Right lobe of liver (tissue), 6 donors: ENCODE measurements around the gene CABP4. TPM values are rescaled to one million over a fixed set of nuclear protein-coding genes. Genes with fewer than 3 reads are reported as not detected.

ENCODE experiments used
- ATAC-seq, 4 donors: fragments of 200-7000 bp; cut with Tn5 transposase; one replicate each; pipeline ENCODE4 v1.9.1; 2020; ENCODE audit warnings: mild to moderate bottlenecking in 4 of 4, moderate library complexity in 4 of 4
- DNase-seq, 3 donors: peaks; one replicate each; pipeline ENCODE4 v3.0.0-alpha.2; 2020
- H3K27ac ChIP-seq, 3 donors: fragments of 200-600 bp; one replicate each; pipeline ENCODE4 v1.8.0; 2022
- H3K27me3 ChIP-seq, 2 donors: fragments of 200-600 bp; one replicate each; pipeline ENCODE4 v1.8.0; 2022
- H3K36me3 ChIP-seq, 4 donors: fragments of 200-600 bp; sonication (generic) in 1 of 4; one replicate each; pipeline versions ENCODE4 v1.5.1 to v1.8.0; 2017 to 2022; ENCODE audit warnings: control low read depth in 1 of 4
- H3K4me1 ChIP-seq, 4 donors: fragments of 200-600 bp; sonication (generic) in 1 of 4; one replicate each; pipeline versions ENCODE4 v1.5.1 to v1.8.0; 2017 to 2022; ENCODE audit warnings: control low read depth in 1 of 4
- H3K4me3 ChIP-seq, 3 donors: fragments of 200-600 bp; one replicate each; pipeline ENCODE4 v1.8.0; 2022
- H3K9me3 ChIP-seq, 4 donors: fragments of 200-600 bp; sonication (generic) in 1 of 4; one replicate each; pipeline versions ENCODE4 v1.5.1 to v1.8.0; 2017 to 2022; ENCODE audit warnings: control low read depth in 1 of 4
- CTCF ChIP-seq, 4 donors: fragments of 200-600 bp in 3 of 4; fragments of 450-650 bp in 1 of 4; IDR thresholded peaks; one replicate each; pipeline versions ENCODE4 v1.5.1 to v1.8.0; 2016 to 2022; ENCODE audit warnings: antibody characterized with exemption in 4 of 4, mild to moderate bottlenecking in 2 of 4
- POLR2A ChIP-seq: fragments of 450-650 bp; IDR thresholded peaks from one replicate; pipeline ENCODE4 v1.6.1; 2017; ENCODE audit warnings: antibody characterized with exemption, mild to moderate bottlenecking
- WGBS: methylation state at CpG from one replicate; pipeline ENCODE4 v1.1.6; 2018; ENCODE audit warnings: low coverage, low lambda C conversion rate; ENCODE audit not compliant: insufficient coverage; ENCODE audit errors: missing lambda C conversion rate; 5-methylcytosine and 5-hydroxymethylcytosine counted together
- intact Hi-C, 2 donors: fragments of 100-400 bp; cut with DNase I; formaldehyde crosslinking; loops; one replicate each; pipeline versions ENCODE4 v1.11.2 to v1.14.1; 2022
- microRNA-seq, 2 donors: library from miRNA; unstranded; fragments of <30 nt; microRNA quantifications; one replicate each; pipeline ENCODE4, GENCODE V29; 2019 to 2020
- small RNA-seq, 2 experiments: library from RNA; depleted of rRNA; stranded (forward); fragments of <200 nt; gene quantifications; one replicate each; pipeline ENCODE3, GENCODE V24; 2016
- total RNA-seq, 6 experiments: library from RNA; depleted of rRNA in 2 of 6; stranded (reverse); fragments of >200 nt in 2 of 6; fragmentation: NEBNext Ultra II Directional in 3 of 6; extraction: Animal tissue kit (Norgen Biotek cat#: 25700) in 3 of 6; gene quantifications; one replicate each; pipeline versions ENCODE4 v1.1.0 to v1.2.4, GENCODE V29; 2016 to 2023
- donor health status: DM: no; HTN: yes; CAD: no.
- donor health status: DM: no; HTN: no; CAD: no.
- donor health status: DM: no; HTN: no; CAD: no.
- donor health status: DM: no; HTN: yes; CAD: no.
- donor health status: DM: no; HTN: yes; CAD: no.

The CABP4 gene
- total RNA-seq, 6 experiments from 2014 or later = 0.55 to 1.7 (median 1.2) TPM

GRCh38 chr11:67507242-67507863 lies 52.2 kb downstream of the CABP4 start:
- H3K36me3 ChIP-seq = no peaks in the 10 kb centered on the region
- TF ChIP-seq CTCF (IDR thresholded peaks at IDR 0.05) (no peak), POLR2A (no peak)
- H3K9me3 ChIP-seq = no peaks in the 10 kb centered on the region
- no peak for DNase-seq
- H3K27me3 ChIP-seq = no peaks in the 10 kb centered on the region
- intact Hi-C loops = loop anchor here (5.0 to 10.0 kb wide), 3 partner anchors 40 to 115 kb away; partner anchors contain the start of genes RAD9A (in 2 of the 2) and TMEM134 (in 1 of the 2)
- H3K4me3 ChIP-seq = peak overlapping the region; percentile 58 to 87 (median 78)
- H3K4me1 ChIP-seq = peaks cover 0 to 34% (median 8%) of the 10 kb centered on the region in 4 donors
- peak overlapping the region; percentile 78 to 98 (median 87) for H3K27ac ChIP-seq
- peak in 1 of 4 donors; percentile 31 for ATAC-seq
- WGBS = 5% methylated on average over 8 of the region's 33 CpGs

- Histone ChIP-seq H3K4me3 (peak within 1 kb of the TSS; percentile 58 to 87 (median 78)), H3K36me3 (no peaks in the 10 kb centered on the region), H3K9me3 (no peaks in the 10 kb centered on the region), H3K27me3 (no peaks in the 10 kb centered on the region), H3K4me1 (peaks cover 0 to 34% (median 8%) of the 10 kb centered on the region in 4 donors), H3K27ac (peak within 1 kb of the TSS; percentile 87 to 98 (median 98))
- ATAC-seq = peak; percentile 64 to 86 (median 79)
- 0% methylated on average over 9 of the region's 57 CpGs for WGBS
- TF ChIP-seq POLR2A = peak; percentile 95
- TF ChIP-seq CTCF (IDR thresholded peaks at IDR 0.05) = no peak
- intact Hi-C loops = loop anchor here (5.0 to 10.0 kb wide), 3 partner anchors 41 to 116 kb away; partner anchors contain the start of genes RAD9A (in 2 of the 2) and TMEM134 (in 1 of the 2)
- DNase-seq = peak; percentile 100
These were observed 52.8 kb downstream of the CABP4 start, which contains the start of gene CDK2AP2 for GRCh38 chr11:67507864-67508485. CDK2AP2 (minus strand) TSS chr11:67508162; CDS start chr11:67508082, 80 bp downstream.

DNA sequence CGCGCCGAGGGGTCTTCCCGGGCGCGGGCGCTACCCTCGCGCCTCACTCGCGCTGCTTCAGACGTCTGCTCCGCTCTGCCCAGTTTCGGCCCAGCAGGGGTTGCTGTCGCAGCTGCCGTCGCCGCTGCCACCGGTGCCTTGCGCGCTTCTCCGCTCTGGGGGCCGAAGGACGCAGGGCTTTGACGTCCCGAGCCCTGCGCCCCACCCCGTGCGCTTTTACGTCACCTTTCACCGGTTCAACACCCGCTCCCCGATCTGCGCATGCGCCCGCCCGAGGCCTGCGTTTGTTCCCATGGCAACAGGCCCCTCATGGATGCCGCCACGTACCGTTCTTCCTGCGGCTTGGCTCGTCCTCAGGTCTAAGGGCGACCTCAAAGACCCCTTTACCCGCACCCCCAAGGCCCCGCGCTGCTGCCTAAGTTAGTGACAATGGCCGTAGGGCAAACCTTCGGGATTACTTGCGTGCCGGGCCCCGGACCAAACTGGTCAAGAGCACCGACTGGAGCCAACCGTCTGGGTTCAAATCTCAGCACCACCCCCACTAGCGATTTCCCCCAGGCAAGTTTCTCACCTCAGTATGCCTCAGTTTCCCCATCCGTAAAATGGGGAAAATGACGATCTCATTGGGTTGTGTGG lies 53.5 kb downstream of the CABP4 start:
- intact Hi-C loops = loop anchor here (5.0 to 10.0 kb wide), 3 partner anchors 41 to 116 kb away; partner anchors contain the start of genes RAD9A (in 2 of the 2) and TMEM134 (in 1 of the 2)
- ATAC-seq (peak; percentile 29 to 55 (median 52)), DNase-seq (peak; percentile 98)
- Histone ChIP-seq H3K27ac (peak overlapping the region; percentile 87 to 98 (median 98)), H3K4me1 (peaks cover 0 to 34% (median 8%) of the 10 kb centered on the region in 4 donors), H3K36me3 (no peaks in the 10 kb centered on the region), H3K27me3 (no peaks in the 10 kb centered on the region), H3K9me3 (no peaks in the 10 kb centered on the region), H3K4me3 (peak overlapping the region; percentile 58 to 87 (median 78))
- TF ChIP-seq POLR2A (peak; percentile 20), CTCF (IDR thresholded peaks at IDR 0.05) (no peak)
- 1% methylated on average over 13 of the region's 57 CpGs for WGBS

- TF ChIP-seq CTCF (IDR thresholded peaks at IDR 0.05) (no peak), POLR2A (no peak)
- no peak overlapping the region for H3K27ac ChIP-seq
- intact Hi-C loops = no loop called here
- no peak overlapping the region for H3K4me3 ChIP-seq
- ATAC-seq = no peak
- 55% methylated on average over 3 of the region's 3 CpGs for WGBS
- H3K4me1 ChIP-seq = peaks cover 0 to 25% (median 8%) of the 10 kb centered on the region in 4 donors
- no peaks in the 10 kb centered on the region for H3K9me3 ChIP-seq
- DNase-seq = no peak
- H3K27me3 ChIP-seq = no peaks in the 10 kb centered on the region
- no peaks in the 10 kb centered on the region for H3K36me3 ChIP-seq
These were observed 54.8 kb downstream of the CABP4 start for GRCh38 chr11:67510023-67510345.

Small RNA genes within 50 kb of the gene (microRNA-seq; reads per million reads assigned to microRNA genes)
- gene MIR6752 = 0 to 0.87 reads per million in 2 donors

Small RNA genes within 50 kb of the gene (small RNA-seq; reads per million reads assigned to genes)
- 0 reads per million in 2 experiments for gene MIR6752

Other genes with a start within 250 kb of the CABP4 start
- 10 to 100 TPM; 24.5 to 43.9 (median 28.5) TPM for gene GRK2, start 188.9 kb upstream of the CABP4 start, total RNA-seq
- 10 to 100 TPM in 4 of 6 experiments, 1 to 10 TPM in 2; 7.7 to 14.1 (median 10.4) TPM for gene ANKRD13D, start 166.1 kb upstream of the CABP4 start, total RNA-seq
- 10 to 100 TPM; 10.9 to 17.9 (median 14.5) TPM for gene SSH3, start 151.8 kb upstream of the CABP4 start, total RNA-seq
- gene POLD4, start 101.8 kb upstream of the CABP4 start, total RNA-seq = 100 to 1,000 TPM in 2 of 6 experiments, 10 to 100 TPM in 4; 70.5 to 216 (median 97.9) TPM
- gene CLCF1, start 81.8 kb upstream of the CABP4 start, total RNA-seq = 1 to 10 TPM in 3 of 6 experiments, under 1 TPM in 3; 0.44 to 3.8 (median 1.3) TPM
- 10 to 100 TPM in 2 of 6 experiments, 1 to 10 TPM in 4; 5.3 to 13.2 (median 6.2) TPM for gene RAD9A, start 63.4 kb upstream of the CABP4 start, total RNA-seq
- gene PPP1CA, start 53.5 kb upstream of the CABP4 start, total RNA-seq = 100 to 1,000 TPM in 2 of 6 experiments, 10 to 100 TPM in 4; 64.2 to 102 (median 71.1) TPM
- gene TBC1D10C, start 51.3 kb upstream of the CABP4 start, total RNA-seq = 1 to 10 TPM in 5 of 6 experiments, under 1 TPM in 1; 0.73 to 2.7 (median 1.9) TPM
- under 1 TPM in 5 of 6 experiments, not detected in 1; 0.12 to 0.31 (median 0.22) TPM for gene CARNS1, start 39.7 kb upstream of the CABP4 start, total RNA-seq
- gene RPS6KB2, start 26.9 kb upstream of the CABP4 start, total RNA-seq = 10 to 100 TPM; 18.8 to 37.1 (median 27.1) TPM
- 1 to 10 TPM in 4 of 6 experiments, under 1 TPM in 2; 0.72 to 2.8 (median 2.1) TPM for gene PTPRCAP, start 17.7 kb upstream of the CABP4 start, total RNA-seq
- gene CORO1B, start 11.9 kb upstream of the CABP4 start, total RNA-seq = 10 to 100 TPM; 28.5 to 58.6 (median 40.4) TPM
- gene GPR152, start 2.6 kb upstream of the CABP4 start, total RNA-seq = not detected
- 100 to 1,000 TPM in 2 of 6 experiments, 10 to 100 TPM in 4; 29.1 to 133 (median 40.9) TPM for gene TMEM134, start 13.9 kb downstream of the CABP4 start, total RNA-seq
- 10 to 100 TPM; 20.8 to 33.9 (median 25.7) TPM for gene AIP, start 27.7 kb downstream of the CABP4 start, total RNA-seq
- 10 to 100 TPM in 4 of 6 experiments, 1 to 10 TPM in 2; 8.6 to 21.3 (median 15.0) TPM for gene PITPNM1, start 50.0 kb downstream of the CABP4 start, total RNA-seq
- 10 to 100 TPM; 45.2 to 74.9 (median 55.7) TPM for gene CDK2AP2, start 52.8 kb downstream of the CABP4 start, total RNA-seq
- gene CABP2, start 68.1 kb downstream of the CABP4 start, total RNA-seq = not detected
- 10 to 100 TPM; 16.6 to 51.4 (median 32.3) TPM for gene GSTP1, start 128.5 kb downstream of the CABP4 start, total RNA-seq
- gene NDUFV1, start 151.6 kb downstream of the CABP4 start, total RNA-seq = 100 to 1,000 TPM; 151 to 214 (median 163) TPM
- gene NUDT8, start 174.6 kb downstream of the CABP4 start, total RNA-seq = 10 to 100 TPM; 12.7 to 31.4 (median 18.3) TPM
- gene TBX10, start 184.4 kb downstream of the CABP4 start, total RNA-seq = under 1 TPM in 5 of 6 experiments, not detected in 1; 0.24 to 0.49 (median 0.34) TPM
- gene ACY3, start 195.4 kb downstream of the CABP4 start, total RNA-seq = 10 to 100 TPM in 4 of 6 experiments, 1 to 10 TPM in 2; 6.8 to 17.9 (median 12.4) TPM
- gene ALDH3B2, start 219.3 kb downstream of the CABP4 start, total RNA-seq = not detected